Measurements from ENCODE around the gene NXNL2.

DNA sequence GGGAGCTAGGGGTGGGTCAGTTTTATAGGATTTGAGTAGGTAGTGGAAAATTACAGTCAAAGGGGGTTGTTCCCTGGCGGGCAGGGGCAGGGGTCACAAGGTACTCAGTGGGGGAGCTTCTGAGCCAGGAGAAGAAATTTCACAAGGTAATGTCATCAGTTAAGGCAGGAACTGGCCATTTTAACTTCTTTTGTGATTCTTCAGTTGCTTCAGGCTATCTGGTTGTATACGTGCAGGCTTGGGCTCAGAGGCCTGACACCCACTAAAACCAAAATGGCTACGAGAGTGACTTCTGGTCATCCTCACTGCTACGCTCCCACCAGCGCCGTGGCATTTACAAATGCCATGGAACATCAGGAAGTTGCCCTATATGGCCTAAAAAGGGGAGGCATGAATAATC, 20.7 kb upstream of the NXNL2 start:
- TF ChIP-seq, protein P1, sequence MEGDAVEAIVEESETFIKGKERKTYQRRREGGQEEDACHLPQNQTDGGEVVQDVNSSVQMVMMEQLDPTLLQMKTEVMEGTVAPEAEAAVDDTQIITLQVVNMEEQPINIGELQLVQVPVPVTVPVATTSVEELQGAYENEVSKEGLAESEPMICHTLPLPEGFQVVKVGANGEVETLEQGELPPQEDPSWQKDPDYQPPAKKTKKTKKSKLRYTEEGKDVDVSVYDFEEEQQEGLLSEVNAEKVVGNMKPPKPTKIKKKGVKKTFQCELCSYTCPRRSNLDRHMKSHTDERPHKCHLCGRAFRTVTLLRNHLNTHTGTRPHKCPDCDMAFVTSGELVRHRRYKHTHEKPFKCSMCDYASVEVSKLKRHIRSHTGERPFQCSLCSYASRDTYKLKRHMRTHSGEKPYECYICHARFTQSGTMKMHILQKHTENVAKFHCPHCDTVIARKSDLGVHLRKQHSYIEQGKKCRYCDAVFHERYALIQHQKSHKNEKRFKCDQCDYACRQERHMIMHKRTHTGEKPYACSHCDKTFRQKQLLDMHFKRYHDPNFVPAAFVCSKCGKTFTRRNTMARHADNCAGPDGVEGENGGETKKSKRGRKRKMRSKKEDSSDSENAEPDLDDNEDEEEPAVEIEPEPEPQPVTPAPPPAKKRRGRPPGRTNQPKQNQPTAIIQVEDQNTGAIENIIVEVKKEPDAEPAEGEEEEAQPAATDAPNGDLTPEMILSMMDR (IDR thresholded peaks at IDR 0.05 in 2 of 3, conservative IDR thresholded peaks at IDR 0.05 in 1 of 3; ENCODE audit: borderline replicate concordance in 1 of 3, insufficient read depth in 1 of 3, low read depth in 2 of 3, low read length in 2 of 3), result no peak
- TF ChIP-seq EZH2 (IDR thresholded peaks at IDR 0.05) (no peak), CEBPB (IDR thresholded peaks at IDR 0.05; ENCODE audit: low read depth) (no peak)

Data from HCT116 (cell line).